GM12873 (cell line): ENCODE data around the gene MAST4.

Source experiments
- CTCF ChIP-seq: IDR thresholded peaks from 2 replicates; pipeline ENCODE4 v1.5.1; 2012; ENCODE audit warnings: low read depth, mild to moderate bottlenecking, moderate library complexity, low read length, control low read depth; ENCODE audit not compliant: insufficient read depth; ENCODE audit errors: missing control alignments

Gene MAST4

GRCh38 chr5:67133776-67134175, 537.6 kb downstream of the MAST4 start:
- no peak for TF ChIP-seq CTCF

DNA sequence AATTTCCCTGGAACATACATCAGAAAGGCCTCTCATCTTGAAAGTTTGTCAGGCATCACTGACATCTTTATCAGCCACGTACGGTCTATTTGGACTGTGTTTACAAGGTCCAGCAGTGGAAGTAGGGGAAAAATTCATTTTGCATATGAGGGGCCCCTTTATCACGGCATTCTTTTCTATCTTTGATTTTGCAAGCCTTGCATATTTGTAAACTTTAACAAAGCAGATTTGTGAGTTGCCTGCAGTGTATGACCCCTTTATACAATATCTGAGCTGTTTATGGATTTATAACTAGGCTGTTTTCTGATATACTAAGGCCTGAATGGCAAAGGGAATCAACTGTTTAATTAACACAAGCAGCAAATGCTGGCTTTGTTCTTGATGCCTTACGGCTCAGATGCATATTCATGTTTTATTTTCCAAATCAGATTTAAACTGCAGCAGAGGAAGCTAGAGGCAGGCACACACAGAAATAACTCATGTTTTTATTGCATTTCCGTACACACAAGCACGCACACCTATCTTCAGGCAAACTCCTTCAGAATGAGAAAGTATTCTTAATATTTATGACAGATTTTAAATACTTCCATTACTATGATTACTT, 539.3 kb downstream of the MAST4 start:
- no peak for TF ChIP-seq CTCF

- TF ChIP-seq CTCF = no peak
Observed at GRCh38 chr5:67139030-67139429, 542.8 kb downstream of the MAST4 start.

- no peak for TF ChIP-seq CTCF
Observed at GRCh38 chr5:67140413-67140812, 544.2 kb downstream of the MAST4 start.

GRCh38 chr5:67141644-67142043, 545.5 kb downstream of the MAST4 start:
- TF ChIP-seq CTCF = no peak

- no peak for TF ChIP-seq CTCF
Observed at GRCh38 chr5:67142816-67143215, 546.6 kb downstream of the MAST4 start.

DNA sequence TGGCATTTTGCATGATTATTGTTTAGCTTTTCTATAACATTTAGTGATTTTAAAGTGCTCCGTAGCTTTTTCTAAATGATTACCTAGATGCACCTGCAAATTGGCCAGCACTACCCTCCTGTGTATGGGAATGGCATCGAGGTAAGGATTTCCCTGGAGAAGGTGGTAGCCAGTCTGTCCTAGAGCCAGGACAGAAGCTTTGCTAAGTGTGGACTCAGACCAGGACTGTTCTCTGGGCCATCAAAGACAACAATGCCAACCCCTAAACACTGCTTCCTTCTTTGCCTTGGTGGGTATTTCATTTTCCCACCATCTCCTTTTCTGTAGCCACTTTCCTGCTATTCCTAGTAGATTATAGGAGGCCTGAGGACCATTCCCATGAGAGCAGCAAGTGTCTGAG, 547.4 kb downstream of the MAST4 start:
- TF ChIP-seq CTCF = no peak
